Liver (tissue), 9 donors: ENCODE data around the gene LONRF2. TPM values are rescaled to one million over a fixed set of nuclear protein-coding genes. Genes with fewer than 3 reads are reported as not detected.
A peak's percentile ranks its signal among the peaks of the same experiment; 100 is the strongest.

Source experiments
- DNase-seq: peaks from one replicate; pipeline ENCODE4 v3.0.0-alpha.2; 2017; ENCODE audit warnings: low spot score
- H3K27ac ChIP-seq, 2 donors: one replicate each; pipeline ENCODE4 v1.7.0; 2013; ENCODE audit warnings: inconsistent platforms in 2 of 2, low read length in 2 of 2, control low read depth in 1 of 2, low read depth in 1 of 2, mild to moderate bottlenecking in 1 of 2
- H3K27me3 ChIP-seq, 4 donors: one replicate each; pipeline versions ENCODE4 v1.6.1 to v1.7.0; 2013; ENCODE audit warnings: low read length in 3 of 4, inconsistent platforms in 1 of 4, mild to moderate bottlenecking in 1 of 4, moderate library complexity in 1 of 4; ENCODE audit not compliant: control insufficient read depth in 4 of 4, insufficient read depth in 4 of 4
- H3K36me3 ChIP-seq, 4 donors: one replicate each; pipeline versions ENCODE4 v1.6.1 to v1.7.0; 2013; ENCODE audit warnings: low read length in 3 of 4, mild to moderate bottlenecking in 3 of 4, low read depth in 1 of 4, moderate library complexity in 1 of 4; ENCODE audit not compliant: control insufficient read depth in 4 of 4, insufficient read depth in 3 of 4
- H3K4me1 ChIP-seq, 4 donors: one replicate each; pipeline versions ENCODE4 v1.6.1 to v1.7.0; 2013; ENCODE audit warnings: low read length in 3 of 4, mild to moderate bottlenecking in 3 of 4, moderate library complexity in 1 of 4; ENCODE audit not compliant: control insufficient read depth in 4 of 4, insufficient read depth in 4 of 4
- H3K4me3 ChIP-seq, 3 donors: one replicate each; pipeline versions ENCODE4 v1.6.1 to v1.7.0; 2013; ENCODE audit warnings: low read length in 3 of 3, control low read depth in 1 of 3, low read depth in 1 of 3, mild to moderate bottlenecking in 1 of 3
- H3K9ac ChIP-seq, 2 donors: one replicate each; pipeline ENCODE4 v1.7.0; 2013; ENCODE audit warnings: low read length in 2 of 2, mild to moderate bottlenecking in 2 of 2, moderate library complexity in 2 of 2, control low read depth in 1 of 2, low read depth in 1 of 2
- H3K9me3 ChIP-seq, 4 donors: one replicate each; pipeline versions ENCODE4 v1.6.1 to v1.7.0; 2013; ENCODE audit warnings: low read length in 3 of 4; ENCODE audit not compliant: control insufficient read depth in 4 of 4
- ATF3 ChIP-seq: IDR thresholded peaks from 2 replicates; pipeline ENCODE4 v1.6.1; 2016; ENCODE audit warnings: antibody characterized with exemption
- CTCF ChIP-seq: fragments of 150-350 bp; IDR thresholded peaks from 2 replicates; pipeline ENCODE4 v1.5.1; 2017; ENCODE audit warnings: improper control_type of control experiment, low read depth, low read length; ENCODE audit not compliant: missing input control
- EGR1 ChIP-seq, 2 donors: IDR thresholded peaks; 2 replicates each; pipeline ENCODE4 v1.6.1; 2016 to 2018; ENCODE audit warnings: antibody characterized with exemption in 2 of 2, low read depth in 2 of 2
- FOXA1 ChIP-seq: IDR thresholded peaks from 2 replicates; pipeline ENCODE4 v1.6.1; 2016; ENCODE audit warnings: antibody characterized with exemption
- FOXA2 ChIP-seq: IDR thresholded peaks from 2 replicates; pipeline ENCODE4 v1.6.1; 2016; ENCODE audit warnings: antibody characterized with exemption
- GABPA ChIP-seq, 2 donors: IDR thresholded peaks in 1 of 2; conservative IDR thresholded peaks in 1 of 2; 2 replicates each; pipeline ENCODE4 v1.6.1; 2016; ENCODE audit warnings: antibody characterized with exemption in 2 of 2, mild to moderate bottlenecking in 1 of 2, moderate library complexity in 1 of 2
- HNF4A ChIP-seq, 2 donors: conservative IDR thresholded peaks; 2 replicates each; pipeline ENCODE4 v1.6.1; 2016; ENCODE audit warnings: antibody characterized with exemption in 2 of 2, mild to moderate bottlenecking in 2 of 2
- HNF4G ChIP-seq: IDR thresholded peaks from 2 replicates; pipeline ENCODE4 v1.6.1; 2016; ENCODE audit warnings: antibody characterized with exemption
- JUND ChIP-seq, 2 donors: IDR thresholded peaks; 2 replicates each; pipeline ENCODE4 v1.6.1; 2016; ENCODE audit warnings: antibody characterized with exemption in 2 of 2
- NR2F2 ChIP-seq: IDR thresholded peaks from 2 replicates; pipeline ENCODE4 v1.6.1; 2016; ENCODE audit warnings: antibody characterized with exemption
- RAD21 ChIP-seq, 2 donors: IDR thresholded peaks; 2 replicates each; pipeline ENCODE4 v1.6.1; 2016; ENCODE audit warnings: antibody characterized with exemption in 2 of 2, mild to moderate bottlenecking in 2 of 2
- RXRA ChIP-seq, 2 donors: IDR thresholded peaks; 2 replicates each; pipeline ENCODE4 v1.6.1; 2017 to 2018; ENCODE audit warnings: antibody characterized with exemption in 2 of 2, mild to moderate bottlenecking in 1 of 2
- SP1 ChIP-seq: IDR thresholded peaks from 2 replicates; pipeline ENCODE4 v1.6.1; 2018; ENCODE audit warnings: antibody characterized with exemption, mild to moderate bottlenecking
- TAF1 ChIP-seq: conservative IDR thresholded peaks from 2 replicates; pipeline ENCODE4 v1.6.1; 2016; ENCODE audit warnings: antibody characterized with exemption, mild to moderate bottlenecking
- YY1 ChIP-seq: IDR thresholded peaks from 2 replicates; pipeline ENCODE4 v1.6.1; 2016; ENCODE audit warnings: antibody characterized with exemption, mild to moderate bottlenecking
- ZBTB33 ChIP-seq: IDR thresholded peaks from 2 replicates; pipeline ENCODE4 v1.6.1; 2016; ENCODE audit warnings: antibody characterized with exemption
- WGBS: extraction: QIAGEN DNeasy Blood & Tissue Kit; methylation state at CpG from one replicate; pipeline ENCODE4 v1.1.7; 2013; 5-methylcytosine and 5-hydroxymethylcytosine counted together
- polyA plus RNA-seq, 2 donors: library from polyadenylated mRNA; stranded (reverse) in 1 of 2; unstranded in 1 of 2; fragments of 200-250 nt in 1 of 2; fragments of >200 nt in 1 of 2; fragmentation: Nextera tagmentation in 1 of 2; extraction: Ambion mirVana in 1 of 2; gene quantifications; one replicate each; pipeline versions ENCODE4 v1.2.1 to v1.2.3, GENCODE V29; 2013 to 2015
- total RNA-seq, 2 donors: library from RNA; depleted of rRNA; stranded (reverse); fragments of >200 nt; gene quantifications; one replicate each; pipeline ENCODE4 v1.2.3, GENCODE V29; 2014
- TF ChIP-seq, protein P1 (sequence below): IDR thresholded peaks from 2 replicates; pipeline ENCODE4 v1.6.1; 2016; ENCODE audit warnings: antibody characterized with exemption, mild to moderate bottlenecking
- TF ChIP-seq, protein P2 (sequence below): IDR thresholded peaks from 2 replicates; pipeline ENCODE4 v1.6.1; 2016; ENCODE audit warnings: antibody characterized with exemption
- donor health status: healthy.
- donor health status: healthy.
- donor health status: healthy.
- donor health status: healthy.
- donor health status: healthy.

LONRF2 gene
- total and polyA plus RNA-seq, 4 donors, result 0.06 to 3.7 (median 0.24) TPM

- no peak overlapping the region for H3K9ac ChIP-seq
- peaks cover 6 to 17% (median 9%) of the 10 kb centered on the region in 4 donors for H3K4me1 ChIP-seq
- no peak for DNase-seq
- no peaks in the 10 kb centered on the region for H3K36me3 ChIP-seq
- TF ChIP-seq, protein P1, sequence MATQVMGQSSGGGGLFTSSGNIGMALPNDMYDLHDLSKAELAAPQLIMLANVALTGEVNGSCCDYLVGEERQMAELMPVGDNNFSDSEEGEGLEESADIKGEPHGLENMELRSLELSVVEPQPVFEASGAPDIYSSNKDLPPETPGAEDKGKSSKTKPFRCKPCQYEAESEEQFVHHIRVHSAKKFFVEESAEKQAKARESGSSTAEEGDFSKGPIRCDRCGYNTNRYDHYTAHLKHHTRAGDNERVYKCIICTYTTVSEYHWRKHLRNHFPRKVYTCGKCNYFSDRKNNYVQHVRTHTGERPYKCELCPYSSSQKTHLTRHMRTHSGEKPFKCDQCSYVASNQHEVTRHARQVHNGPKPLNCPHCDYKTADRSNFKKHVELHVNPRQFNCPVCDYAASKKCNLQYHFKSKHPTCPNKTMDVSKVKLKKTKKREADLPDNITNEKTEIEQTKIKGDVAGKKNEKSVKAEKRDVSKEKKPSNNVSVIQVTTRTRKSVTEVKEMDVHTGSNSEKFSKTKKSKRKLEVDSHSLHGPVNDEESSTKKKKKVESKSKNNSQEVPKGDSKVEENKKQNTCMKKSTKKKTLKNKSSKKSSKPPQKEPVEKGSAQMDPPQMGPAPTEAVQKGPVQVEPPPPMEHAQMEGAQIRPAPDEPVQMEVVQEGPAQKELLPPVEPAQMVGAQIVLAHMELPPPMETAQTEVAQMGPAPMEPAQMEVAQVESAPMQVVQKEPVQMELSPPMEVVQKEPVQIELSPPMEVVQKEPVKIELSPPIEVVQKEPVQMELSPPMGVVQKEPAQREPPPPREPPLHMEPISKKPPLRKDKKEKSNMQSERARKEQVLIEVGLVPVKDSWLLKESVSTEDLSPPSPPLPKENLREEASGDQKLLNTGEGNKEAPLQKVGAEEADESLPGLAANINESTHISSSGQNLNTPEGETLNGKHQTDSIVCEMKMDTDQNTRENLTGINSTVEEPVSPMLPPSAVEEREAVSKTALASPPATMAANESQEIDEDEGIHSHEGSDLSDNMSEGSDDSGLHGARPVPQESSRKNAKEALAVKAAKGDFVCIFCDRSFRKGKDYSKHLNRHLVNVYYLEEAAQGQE, result no peak
- TF ChIP-seq ATF3 (no peak), CTCF (no peak), FOXA2 (no peak), SP1 (no peak), YY1 (no peak), EGR1 (IDR thresholded peaks at IDR 0.05; ENCODE audit: low read depth in 2 of 2) (no peak), NR2F2 (no peak), ZBTB33 (no peak), RAD21 (IDR thresholded peaks at IDR 0.05) (no peak), RXRA (IDR thresholded peaks at IDR 0.05) (no peak), HNF4A (conservative IDR thresholded peaks at IDR 0.05) (no peak), JUND (IDR thresholded peaks at IDR 0.05) (no peak), HNF4G (no peak), GABPA (IDR thresholded peaks at IDR 0.05 in 1 of 2, conservative IDR thresholded peaks at IDR 0.05 in 1 of 2) (no peak), TAF1 (no peak), FOXA1 (no peak)
- TF ChIP-seq, protein P2, sequence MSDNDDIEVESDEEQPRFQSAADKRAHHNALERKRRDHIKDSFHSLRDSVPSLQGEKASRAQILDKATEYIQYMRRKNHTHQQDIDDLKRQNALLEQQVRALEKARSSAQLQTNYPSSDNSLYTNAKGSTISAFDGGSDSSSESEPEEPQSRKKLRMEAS, result no peak
- H3K27me3 ChIP-seq, result no peaks in the 10 kb centered on the region
- 94% methylated on average over 3 of the region's 3 CpGs for WGBS
- H3K4me3 ChIP-seq, result no peak overlapping the region
- peak overlapping the region; percentile 62 to 77 for H3K27ac ChIP-seq
- H3K9me3 ChIP-seq, result no peaks in the 10 kb centered on the region
Measured at GRCh38 chr2:100286318-100286717, 36.0 kb downstream of the LONRF2 start.
